ENCODE data around the gene POLR1B. TPM values are rescaled to one million over a fixed set of nuclear protein-coding genes. Genes with fewer than 3 reads are reported as not detected.

The POLR1B gene
- total and polyA plus RNA-seq, 10 of the 15 experiments (the other 5 are each of a cell fraction or from before 2014, with no cell fraction given) = 13.4 to 55.8 (median 35.9) TPM

DNA sequence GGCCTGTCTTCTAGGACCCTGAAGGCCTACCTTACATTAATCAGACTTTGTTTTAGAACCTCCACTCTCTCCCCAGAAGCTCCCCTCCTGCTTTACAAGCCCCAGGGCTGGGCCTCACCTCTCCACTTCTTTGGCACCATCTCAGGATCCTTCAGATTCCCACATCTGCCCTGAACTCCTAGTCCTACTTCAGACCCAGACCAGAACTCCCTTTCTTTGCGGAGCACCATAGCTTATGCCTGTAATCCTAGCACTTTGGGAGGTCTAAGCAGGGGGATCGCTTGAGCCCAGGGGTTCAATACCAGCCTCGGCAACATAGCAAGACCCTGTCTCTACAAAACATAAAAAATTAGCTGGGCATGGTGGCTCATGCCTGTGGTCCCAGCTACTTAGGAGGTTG lies 43.1 kb downstream of the POLR1B start (continued):
- TF ChIP-seq, protein P1, sequence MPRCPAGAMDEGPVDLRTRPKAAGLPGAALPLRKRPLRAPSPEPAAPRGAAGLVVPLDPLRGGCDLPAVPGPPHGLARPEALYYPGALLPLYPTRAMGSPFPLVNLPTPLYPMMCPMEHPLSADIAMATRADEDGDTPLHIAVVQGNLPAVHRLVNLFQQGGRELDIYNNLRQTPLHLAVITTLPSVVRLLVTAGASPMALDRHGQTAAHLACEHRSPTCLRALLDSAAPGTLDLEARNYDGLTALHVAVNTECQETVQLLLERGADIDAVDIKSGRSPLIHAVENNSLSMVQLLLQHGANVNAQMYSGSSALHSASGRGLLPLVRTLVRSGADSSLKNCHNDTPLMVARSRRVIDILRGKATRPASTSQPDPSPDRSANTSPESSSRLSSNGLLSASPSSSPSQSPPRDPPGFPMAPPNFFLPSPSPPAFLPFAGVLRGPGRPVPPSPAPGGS (IDR thresholded peaks at IDR 0.05; ENCODE audit: borderline replicate concordance, insufficient read depth, low read depth, low read length, poor library complexity, severe bottlenecking) = no peak
- TF ChIP-seq RELA (IDR thresholded peaks at IDR 0.05; ENCODE audit: borderline replicate concordance, partially characterized antibody) = no peak
- no peak for TF ChIP-seq TBL1XR1 (IDR thresholded peaks at IDR 0.05; ENCODE audit: low read depth, low read length)
- no peak for TF ChIP-seq STAT3 (IDR thresholded peaks at IDR 0.05; ENCODE audit: low read depth, low read length)

DNA sequence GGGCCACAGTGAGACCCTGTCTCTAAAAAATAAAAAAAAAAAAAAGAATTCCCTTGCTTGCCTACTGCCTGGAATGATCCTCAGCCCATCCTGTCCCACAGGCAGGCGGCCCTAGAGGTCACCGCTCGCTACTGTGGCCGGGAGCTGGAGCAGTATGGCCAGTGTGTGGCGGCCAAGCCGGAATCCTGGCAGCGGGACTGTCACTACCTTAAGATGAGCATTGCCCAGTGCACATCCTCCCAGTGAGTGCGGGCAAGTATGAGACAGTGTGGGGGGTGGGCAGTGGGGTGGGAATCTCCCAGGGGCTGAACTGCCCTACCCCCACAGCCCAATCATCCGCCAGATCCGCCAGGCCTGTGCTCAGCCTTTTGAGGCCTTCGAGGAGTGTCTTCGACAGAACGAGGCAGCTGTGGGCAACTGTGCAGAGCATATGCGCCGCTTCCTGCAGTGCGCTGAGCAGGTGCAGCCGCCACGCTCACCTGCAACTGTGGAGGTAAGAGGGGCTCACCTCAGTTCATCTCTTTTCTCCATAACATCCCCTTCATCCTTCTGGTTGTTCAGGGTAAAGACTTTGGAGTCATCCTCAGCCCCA lies 43.7 kb downstream of the POLR1B start:
- H3K36me3 ChIP-seq (ENCODE audit: control insufficient read depth in 2 of 2, insufficient read depth in 2 of 2, low read length in 1 of 2) = peaks cover 0 to 9% of the 10 kb centered on the region in 2 experiments; a peak in 1 of 4 replicates
- peaks cover 20% of the 10 kb centered on the region for H3K4me1 ChIP-seq (ENCODE audit: control insufficient read depth, insufficient read depth, low read length)
- DNase-seq (ENCODE audit: low read depth, low spot score) (no peak), FAIRE-seq (no peak), ATAC-seq (no peak)
- H2AFZ ChIP-seq (ENCODE audit: control insufficient read depth, low read depth, low read length) = no peak overlapping the region
- no peak overlapping the region for H3K4me3 ChIP-seq
- POLR2A ChIA-PET = interaction anchor here (1.4 to 1.6 kb wide), 2 partner anchors 120 to 140 kb away, joined by 3 to 10 read pairs; no protein-coding TSS in a partner anchor
- CTCF ChIA-PET = interaction anchor here (1.1 to 4.6 kb wide), 6 partner anchors 13 to 327 kb away, joined by 3 to 40 read pairs (median 4); partner anchors contain the start of gene SLC20A1
- no peaks in the 10 kb centered on the region for H4K20me1 ChIP-seq (ENCODE audit: control insufficient read depth, insufficient read depth)
- in situ Hi-C loops (cut with MboI) (no loop called here), intact Hi-C loops (cut with micrococcal nuclease; ENCODE audit: unreplicated experiment) (no loop called here)
- no peaks in the 10 kb centered on the region for H3K9me3 ChIP-seq (replicated peaks; ENCODE audit: control insufficient read depth, insufficient read depth, low read length)
- WGBS (ENCODE audit: insufficient coverage, insufficient replicate concordance, low lambda C conversion rate, missing lambda C conversion rate) = 97% methylated on average over 18 of the region's 18 CpGs
- H3K79me2 ChIP-seq (ENCODE audit: control insufficient read depth, insufficient read depth, low read length) = peaks cover 11% of the 10 kb centered on the region
- no peaks in the 10 kb centered on the region; a peak in 1 of 4 replicates for H3K27me3 ChIP-seq (replicated peaks in 1 of 2; ENCODE audit: control insufficient read depth in 2 of 2, insufficient read depth in 2 of 2, low read length in 1 of 2)
- H3K27ac ChIP-seq (ENCODE audit: control insufficient read depth, insufficient read depth) = no peak overlapping the region
- SMC1A ChIA-PET (ENCODE audit: uncharacterized antibody, unreplicated experiment) = interaction anchor here (0.8 to 4.3 kb wide), 4 partner anchors 122 to 356 kb away, joined by 3 to 18 read pairs (median 8); no protein-coding TSS in a partner anchor
- no peak overlapping the region; the same call in 1 of the 2 replicates for H3K9ac ChIP-seq (ENCODE audit: control insufficient read depth, insufficient read depth, low read length)
- no peak overlapping the region for H3K4me2 ChIP-seq (ENCODE audit: control insufficient read depth, insufficient read depth)
- RAD21 ChIA-PET (ENCODE audit: unreplicated experiment) = interaction anchor here (2.5 to 4.3 kb wide), 2 partner anchors 15 to 141 kb away, joined by 8 to 28 read pairs; no protein-coding TSS in a partner anchor
- BruUV-seq (replicated peaks) = no TSS peak
- TF ChIP-seq SP1 (IDR thresholded peaks at IDR 0.05; ENCODE audit: low read depth, low read length) = no peak
- TF ChIP-seq NFYA (IDR thresholded peaks at IDR 0.05; ENCODE audit: borderline replicate concordance, low read depth, low read length) = no peak
- no peak for TF ChIP-seq ZBED1 (IDR thresholded peaks at IDR 0.05; ENCODE audit: borderline replicate concordance)
- no peak for TF ChIP-seq SMAD5 (IDR thresholded peaks at IDR 0.05; ENCODE audit: low read depth)
- no peak for TF ChIP-seq RAD51 (IDR thresholded peaks at IDR 0.05)
- no peak for TF ChIP-seq MYB (IDR thresholded peaks at IDR 0.05; ENCODE audit: borderline replicate concordance, low read depth, low read length)
- TF ChIP-seq, protein P2, sequence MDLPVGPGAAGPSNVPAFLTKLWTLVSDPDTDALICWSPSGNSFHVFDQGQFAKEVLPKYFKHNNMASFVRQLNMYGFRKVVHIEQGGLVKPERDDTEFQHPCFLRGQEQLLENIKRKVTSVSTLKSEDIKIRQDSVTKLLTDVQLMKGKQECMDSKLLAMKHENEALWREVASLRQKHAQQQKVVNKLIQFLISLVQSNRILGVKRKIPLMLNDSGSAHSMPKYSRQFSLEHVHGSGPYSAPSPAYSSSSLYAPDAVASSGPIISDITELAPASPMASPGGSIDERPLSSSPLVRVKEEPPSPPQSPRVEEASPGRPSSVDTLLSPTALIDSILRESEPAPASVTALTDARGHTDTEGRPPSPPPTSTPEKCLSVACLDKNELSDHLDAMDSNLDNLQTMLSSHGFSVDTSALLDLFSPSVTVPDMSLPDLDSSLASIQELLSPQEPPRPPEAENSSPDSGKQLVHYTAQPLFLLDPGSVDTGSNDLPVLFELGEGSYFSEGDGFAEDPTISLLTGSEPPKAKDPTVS (IDR thresholded peaks at IDR 0.05; ENCODE audit: low read depth, low read length) = no peak
- no peak for TF ChIP-seq NFYB (IDR thresholded peaks at IDR 0.05; ENCODE audit: insufficient read depth, low read depth, low read length)
- TF ChIP-seq, protein P3, sequence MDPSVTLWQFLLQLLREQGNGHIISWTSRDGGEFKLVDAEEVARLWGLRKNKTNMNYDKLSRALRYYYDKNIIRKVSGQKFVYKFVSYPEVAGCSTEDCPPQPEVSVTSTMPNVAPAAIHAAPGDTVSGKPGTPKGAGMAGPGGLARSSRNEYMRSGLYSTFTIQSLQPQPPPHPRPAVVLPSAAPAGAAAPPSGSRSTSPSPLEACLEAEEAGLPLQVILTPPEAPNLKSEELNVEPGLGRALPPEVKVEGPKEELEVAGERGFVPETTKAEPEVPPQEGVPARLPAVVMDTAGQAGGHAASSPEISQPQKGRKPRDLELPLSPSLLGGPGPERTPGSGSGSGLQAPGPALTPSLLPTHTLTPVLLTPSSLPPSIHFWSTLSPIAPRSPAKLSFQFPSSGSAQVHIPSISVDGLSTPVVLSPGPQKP (IDR thresholded peaks at IDR 0.05; ENCODE audit: low read depth, low read length) = no peak
- TF ChIP-seq, protein P4, sequence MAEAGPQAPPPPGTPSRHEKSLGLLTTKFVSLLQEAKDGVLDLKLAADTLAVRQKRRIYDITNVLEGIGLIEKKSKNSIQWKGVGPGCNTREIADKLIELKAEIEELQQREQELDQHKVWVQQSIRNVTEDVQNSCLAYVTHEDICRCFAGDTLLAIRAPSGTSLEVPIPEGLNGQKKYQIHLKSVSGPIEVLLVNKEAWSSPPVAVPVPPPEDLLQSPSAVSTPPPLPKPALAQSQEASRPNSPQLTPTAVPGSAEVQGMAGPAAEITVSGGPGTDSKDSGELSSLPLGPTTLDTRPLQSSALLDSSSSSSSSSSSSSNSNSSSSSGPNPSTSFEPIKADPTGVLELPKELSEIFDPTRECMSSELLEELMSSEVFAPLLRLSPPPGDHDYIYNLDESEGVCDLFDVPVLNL (IDR thresholded peaks at IDR 0.05; ENCODE audit: low read depth, low read length) = no peak

All from GM12878 (cell line).